ENCODE results near the gene FRRS1.

- TF ChIP-seq, protein P1, sequence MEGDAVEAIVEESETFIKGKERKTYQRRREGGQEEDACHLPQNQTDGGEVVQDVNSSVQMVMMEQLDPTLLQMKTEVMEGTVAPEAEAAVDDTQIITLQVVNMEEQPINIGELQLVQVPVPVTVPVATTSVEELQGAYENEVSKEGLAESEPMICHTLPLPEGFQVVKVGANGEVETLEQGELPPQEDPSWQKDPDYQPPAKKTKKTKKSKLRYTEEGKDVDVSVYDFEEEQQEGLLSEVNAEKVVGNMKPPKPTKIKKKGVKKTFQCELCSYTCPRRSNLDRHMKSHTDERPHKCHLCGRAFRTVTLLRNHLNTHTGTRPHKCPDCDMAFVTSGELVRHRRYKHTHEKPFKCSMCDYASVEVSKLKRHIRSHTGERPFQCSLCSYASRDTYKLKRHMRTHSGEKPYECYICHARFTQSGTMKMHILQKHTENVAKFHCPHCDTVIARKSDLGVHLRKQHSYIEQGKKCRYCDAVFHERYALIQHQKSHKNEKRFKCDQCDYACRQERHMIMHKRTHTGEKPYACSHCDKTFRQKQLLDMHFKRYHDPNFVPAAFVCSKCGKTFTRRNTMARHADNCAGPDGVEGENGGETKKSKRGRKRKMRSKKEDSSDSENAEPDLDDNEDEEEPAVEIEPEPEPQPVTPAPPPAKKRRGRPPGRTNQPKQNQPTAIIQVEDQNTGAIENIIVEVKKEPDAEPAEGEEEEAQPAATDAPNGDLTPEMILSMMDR (conservative IDR thresholded peaks at IDR 0.05) = no peak
- TF ChIP-seq ZFX (IDR thresholded peaks at IDR 0.05) = no peak
Measured at GRCh38 chr1:99682291-99682751, 84.1 kb downstream of the FRRS1 start.

Measured in C4-2B (cell line).